ENCODE measurements around the gene IL13.

- TF ChIP-seq CTCF (IDR thresholded peaks at IDR 0.05) (no peak), POLR2A (IDR thresholded peaks at IDR 0.05) (no peak)
These were observed 28.2 kb downstream of the IL13 start for GRCh38 chr5:132686193-132686592.
